WI38 (cell line): ENCODE data around the gene MT1F.
A peak's percentile ranks its signal among the peaks of the same experiment; 100 is the strongest.

Experiments
- H3K4me3 ChIP-seq: 2 replicates; pipeline ENCODE4 v1.5.1; 2011; ENCODE audit warnings: low read depth, mild to moderate bottlenecking, control low read depth, low read length
- TF ChIP-seq, protein P1 (sequence below): IDR thresholded peaks from 2 replicates; pipeline ENCODE4 v1.5.1; 2012; ENCODE audit warnings: low read depth, mild to moderate bottlenecking, control low read depth, low read length

Gene MT1F

DNA sequence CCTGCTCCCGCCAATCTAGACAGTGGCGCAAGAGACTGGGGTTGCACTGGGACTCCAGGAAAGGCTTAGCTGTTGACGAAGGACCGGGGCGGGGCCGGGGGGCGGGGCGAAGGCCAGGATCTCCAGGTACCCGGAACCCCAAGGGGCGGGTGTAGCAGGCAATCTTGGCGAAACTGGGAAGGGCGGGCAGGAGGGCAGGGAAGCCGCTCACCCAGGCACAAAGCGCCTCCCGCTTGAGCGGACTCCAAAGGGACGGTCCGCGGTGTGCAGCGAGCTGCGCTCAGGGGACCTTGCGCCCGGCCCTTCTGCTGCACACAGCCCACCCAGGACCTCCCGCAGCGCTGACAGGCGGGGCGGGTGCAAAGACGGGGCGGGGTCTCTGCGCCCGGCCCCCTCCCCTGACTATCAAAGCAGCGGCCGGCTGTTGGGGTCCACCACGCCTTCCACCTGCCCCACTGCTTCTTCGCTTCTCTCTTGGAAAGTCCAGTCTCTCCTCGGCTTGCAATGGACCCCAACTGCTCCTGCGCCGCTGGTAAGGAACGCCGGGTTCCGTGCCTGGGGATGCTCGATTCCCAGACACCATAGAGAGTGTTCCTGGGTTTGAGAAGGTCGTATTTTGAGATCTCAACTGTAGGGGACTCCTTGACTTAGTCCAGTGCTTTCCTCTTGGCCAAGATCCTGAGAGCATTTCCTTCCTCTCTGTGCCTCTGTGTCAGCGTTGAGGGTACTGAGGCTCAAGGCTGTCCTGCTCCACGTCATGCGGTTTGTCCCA is at the start of gene MT1F:
Gene MT1F (plus strand): TSS at position 405 of the 772 bp plus-strand sequence. CDS start 100 bp downstream, at position 505.
- no peak within 1 kb of the TSS for H3K4me3 ChIP-seq

DNA sequence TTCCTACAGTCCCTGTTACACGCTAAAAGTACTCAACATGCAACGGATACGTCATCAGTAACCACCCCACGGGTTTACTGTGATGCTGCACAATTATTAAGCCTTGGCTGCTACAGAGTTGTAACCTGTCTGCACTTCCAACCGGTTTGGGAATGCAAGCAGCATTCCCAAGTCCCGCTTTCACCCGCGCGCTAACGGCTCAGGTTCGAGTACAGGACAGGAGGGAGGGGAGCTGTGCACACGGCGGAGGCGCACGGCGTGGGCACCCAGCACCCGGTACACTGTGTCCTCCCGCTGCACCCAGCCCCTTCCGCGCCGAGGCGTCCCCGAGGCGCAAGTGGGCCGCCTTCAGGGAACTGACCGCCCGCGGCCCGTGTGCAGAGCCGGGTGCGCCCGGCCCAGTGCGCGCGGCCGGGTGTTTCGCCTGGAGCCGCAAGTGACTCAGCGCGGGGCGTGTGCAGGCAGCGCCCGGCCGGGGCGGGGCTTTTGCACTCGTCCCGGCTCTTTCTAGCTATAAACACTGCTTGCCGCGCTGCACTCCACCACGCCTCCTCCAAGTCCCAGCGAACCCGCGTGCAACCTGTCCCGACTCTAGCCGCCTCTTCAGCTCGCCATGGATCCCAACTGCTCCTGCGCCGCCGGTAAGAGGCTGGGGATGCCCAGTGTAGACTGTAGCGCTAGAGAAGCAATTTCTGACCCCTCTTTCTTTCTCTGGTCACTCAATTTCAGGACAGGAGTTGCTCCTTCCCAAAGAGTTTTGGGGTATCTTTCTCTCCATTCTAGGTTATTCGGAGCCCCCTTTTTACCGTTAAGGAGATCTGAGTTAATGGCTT is 49.5 kb upstream of the MT1F start, which contains the start of gene MT2A:
Gene MT2A (plus strand): TSS at position 542 of the 833 bp plus-strand sequence. CDS start 72 bp downstream, at position 614.
- TF ChIP-seq, protein P1, sequence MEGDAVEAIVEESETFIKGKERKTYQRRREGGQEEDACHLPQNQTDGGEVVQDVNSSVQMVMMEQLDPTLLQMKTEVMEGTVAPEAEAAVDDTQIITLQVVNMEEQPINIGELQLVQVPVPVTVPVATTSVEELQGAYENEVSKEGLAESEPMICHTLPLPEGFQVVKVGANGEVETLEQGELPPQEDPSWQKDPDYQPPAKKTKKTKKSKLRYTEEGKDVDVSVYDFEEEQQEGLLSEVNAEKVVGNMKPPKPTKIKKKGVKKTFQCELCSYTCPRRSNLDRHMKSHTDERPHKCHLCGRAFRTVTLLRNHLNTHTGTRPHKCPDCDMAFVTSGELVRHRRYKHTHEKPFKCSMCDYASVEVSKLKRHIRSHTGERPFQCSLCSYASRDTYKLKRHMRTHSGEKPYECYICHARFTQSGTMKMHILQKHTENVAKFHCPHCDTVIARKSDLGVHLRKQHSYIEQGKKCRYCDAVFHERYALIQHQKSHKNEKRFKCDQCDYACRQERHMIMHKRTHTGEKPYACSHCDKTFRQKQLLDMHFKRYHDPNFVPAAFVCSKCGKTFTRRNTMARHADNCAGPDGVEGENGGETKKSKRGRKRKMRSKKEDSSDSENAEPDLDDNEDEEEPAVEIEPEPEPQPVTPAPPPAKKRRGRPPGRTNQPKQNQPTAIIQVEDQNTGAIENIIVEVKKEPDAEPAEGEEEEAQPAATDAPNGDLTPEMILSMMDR, result no peak
- H3K4me3 ChIP-seq, result peak within 1 kb of the TSS; percentile 91

More for the DNA sequence above, at the start of gene MT1F:
- TF ChIP-seq, protein P1, result no peak

DNA sequence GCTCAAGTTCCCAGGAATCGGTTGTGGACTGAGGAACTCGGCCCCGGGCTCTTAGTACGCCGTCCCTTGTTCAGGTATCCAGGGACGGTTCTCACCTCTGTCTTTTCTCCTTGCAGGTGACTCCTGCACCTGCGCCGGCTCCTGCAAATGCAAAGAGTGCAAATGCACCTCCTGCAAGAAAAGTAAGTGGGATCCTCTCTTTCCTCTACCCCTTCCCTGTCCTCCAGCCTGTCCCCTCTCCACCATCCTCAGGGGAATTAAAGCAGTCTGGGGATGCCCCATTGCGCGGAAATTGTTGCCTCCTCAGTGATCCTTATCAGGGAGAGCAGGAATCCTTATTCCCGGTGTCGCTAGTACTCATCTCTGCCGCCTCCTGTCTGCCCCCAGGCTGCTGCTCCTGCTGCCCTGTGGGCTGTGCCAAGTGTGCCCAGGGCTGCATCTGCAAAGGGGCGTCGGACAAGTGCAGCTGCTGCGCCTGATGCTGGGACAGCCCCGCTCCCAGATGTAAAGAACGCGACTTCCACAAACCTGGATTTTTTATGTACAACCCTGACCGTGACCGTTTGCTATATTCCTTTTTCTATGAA is 48.8 kb upstream of the MT1F start:
- H3K4me3 ChIP-seq, result peak overlapping the region; percentile 91
- TF ChIP-seq, protein P1, result no peak

DNA sequence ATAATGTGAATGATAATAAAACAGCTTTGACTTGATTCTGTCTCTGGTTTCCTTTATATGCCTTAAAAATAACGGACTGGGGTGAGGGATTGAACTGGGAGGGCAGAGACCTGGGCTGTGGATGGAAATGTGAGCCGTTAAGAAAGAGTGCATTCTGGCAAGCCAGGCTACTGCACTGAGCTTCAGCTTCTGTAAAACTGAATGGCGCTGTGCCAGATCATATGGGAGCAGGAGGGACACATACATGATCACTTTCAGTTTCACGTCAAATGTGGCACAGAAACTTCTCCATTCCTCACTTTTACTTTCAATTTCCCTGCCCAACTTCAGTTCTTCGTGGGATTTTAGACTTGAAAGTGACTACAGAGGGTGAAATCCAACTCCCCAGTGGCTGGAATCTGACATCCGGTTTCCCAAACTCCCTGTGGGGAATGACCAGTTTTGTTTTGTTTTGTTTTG is 48.3 kb upstream of the MT1F start:
- H3K4me3 ChIP-seq, result peak overlapping the region; percentile 91
- TF ChIP-seq, protein P1, result no peak

DNA sequence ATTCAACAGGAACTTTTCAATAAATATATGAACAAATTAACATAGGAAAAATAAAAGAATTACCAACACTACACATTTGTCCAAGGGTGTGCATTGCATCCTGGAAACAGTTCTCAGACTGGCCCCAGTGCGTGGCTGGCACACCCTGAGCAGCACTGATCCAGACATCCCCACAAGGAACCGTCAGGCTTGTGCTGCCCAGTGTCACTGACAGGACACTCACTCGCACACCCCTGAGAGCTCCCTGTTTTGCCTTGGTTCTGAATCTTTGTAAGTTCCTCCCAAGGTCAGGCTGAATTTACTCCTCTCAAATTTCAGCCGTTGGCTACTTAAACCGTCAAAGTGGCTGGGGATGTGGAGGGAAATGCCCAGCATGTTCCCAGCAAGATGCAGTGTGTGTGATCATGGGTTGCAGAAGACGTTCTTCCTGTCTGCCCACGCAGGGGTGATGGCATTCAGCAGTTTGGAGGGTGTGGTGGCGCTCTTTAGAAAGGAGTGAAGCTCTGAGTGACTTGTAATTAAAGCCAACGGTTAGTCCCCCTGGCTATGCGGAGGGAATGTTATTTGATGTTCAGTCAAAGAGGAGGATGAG is 47.6 kb upstream of the MT1F start:
- peak overlapping the region; percentile 91 for H3K4me3 ChIP-seq
- TF ChIP-seq, protein P1, result no peak

DNA sequence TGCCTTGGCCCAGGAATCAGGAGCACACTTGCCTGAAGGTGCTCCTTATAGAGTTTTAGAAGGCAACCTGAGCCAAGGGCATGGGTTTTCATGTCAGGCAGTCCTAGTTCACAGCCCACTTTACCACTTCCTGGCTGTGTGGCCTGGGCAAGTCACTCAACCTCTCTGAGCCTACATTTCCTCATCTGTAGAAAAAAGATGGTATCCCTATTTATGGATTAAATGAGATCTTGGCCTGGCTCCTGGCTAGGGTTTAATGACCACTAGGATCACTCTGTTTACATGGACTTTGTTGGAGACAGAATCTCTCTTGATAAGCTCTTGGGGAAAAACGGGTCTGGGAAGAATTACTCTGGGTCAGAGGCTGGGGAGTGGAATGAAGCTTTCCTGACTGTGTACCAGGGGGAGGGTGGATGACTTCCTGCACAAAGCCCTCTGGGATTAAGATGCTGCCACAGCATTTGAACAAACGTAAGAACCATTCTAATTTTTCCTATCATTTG is 47.1 kb upstream of the MT1F start:
- TF ChIP-seq, protein P1, result no peak
- peak overlapping the region; percentile 91 for H3K4me3 ChIP-seq
